ENCODE measurements around the gene CMAS.
A peak's percentile ranks its signal among the peaks of the same experiment; 100 is the strongest.
"Not testable (repeated sequence)": the region's sequence is repeated elsewhere in the genome, so short reads cannot be mapped to it uniquely, and the experiment has no call there.

Gene CMAS

DNA sequence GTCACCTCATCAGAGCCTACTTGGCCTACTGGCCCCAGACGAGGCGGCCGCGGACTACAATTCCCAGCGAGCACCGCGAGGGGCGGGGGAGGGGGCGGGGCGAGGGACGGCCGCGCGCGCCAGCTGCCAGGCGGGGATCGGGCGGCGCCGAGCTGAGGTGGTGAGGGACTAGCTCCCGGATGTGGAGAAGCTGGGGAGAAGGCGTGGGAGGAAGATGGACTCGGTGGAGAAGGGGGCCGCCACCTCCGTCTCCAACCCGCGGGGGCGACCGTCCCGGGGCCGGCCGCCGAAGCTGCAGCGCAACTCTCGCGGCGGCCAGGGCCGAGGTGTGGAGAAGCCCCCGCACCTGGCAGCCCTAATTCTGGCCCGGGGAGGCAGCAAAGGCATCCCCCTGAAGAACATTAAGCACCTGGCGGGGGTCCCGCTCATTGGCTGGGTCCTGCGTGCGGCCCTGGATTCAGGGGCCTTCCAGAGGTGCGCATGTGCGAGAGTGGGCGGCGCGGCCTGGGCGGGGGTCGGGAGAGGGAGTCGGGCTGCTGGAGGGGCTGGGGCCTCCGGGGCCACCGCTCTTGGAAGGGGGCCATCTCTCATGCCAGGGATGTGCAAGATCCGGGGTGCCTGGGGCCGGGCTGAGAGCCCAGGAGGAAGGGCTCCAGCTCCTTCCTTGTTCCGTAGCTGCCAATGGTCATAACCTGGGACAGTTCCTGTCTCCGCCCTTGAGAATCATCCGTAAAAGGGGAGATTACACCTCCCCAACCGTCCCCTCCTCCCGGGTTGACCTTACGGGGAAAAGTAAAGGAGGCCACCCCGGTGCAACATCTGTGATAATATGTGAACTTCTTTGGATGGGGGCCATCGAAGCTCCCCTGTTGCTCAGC, at the start of gene CMAS:
Gene CMAS, plus strand, starts transcription at position 129 of the 878 bp plus-strand sequence. Its CDS starts 86 bp downstream, at position 215.
- Histone ChIP-seq H3K27me3 (ENCODE audit: insufficient read depth, insufficient read length) (no peaks in the 10 kb centered on the region), H3K36me3 (ENCODE audit: insufficient read depth, insufficient read length, low read length) (peaks cover 22% of the 10 kb centered on the region), H3K9ac (ENCODE audit: insufficient read length, low read depth) (peak within 1 kb of the TSS; percentile 92), H3K9me3 (ENCODE audit: insufficient read depth, low read length) (no peaks in the 10 kb centered on the region), H3K4me3 (ENCODE audit: insufficient read length, low read depth) (peak within 1 kb of the TSS; percentile 83), H3K4me1 (ENCODE audit: insufficient read depth, insufficient read length) (no peaks in the 10 kb centered on the region)
- TF ChIP-seq SUZ12 (IDR thresholded peaks at IDR 0.05; ENCODE audit: extremely low read depth, insufficient read depth, insufficient read length) (no peak), YY1 (IDR thresholded peaks at IDR 0.05; ENCODE audit: insufficient read depth, insufficient read length) (no peak), ZNF274 (IDR thresholded peaks at IDR 0.05; ENCODE audit: low read depth, low read length) (no peak)
- peak; percentile 89 for DNase-seq (ENCODE audit: low read depth, low spot score)

DNA sequence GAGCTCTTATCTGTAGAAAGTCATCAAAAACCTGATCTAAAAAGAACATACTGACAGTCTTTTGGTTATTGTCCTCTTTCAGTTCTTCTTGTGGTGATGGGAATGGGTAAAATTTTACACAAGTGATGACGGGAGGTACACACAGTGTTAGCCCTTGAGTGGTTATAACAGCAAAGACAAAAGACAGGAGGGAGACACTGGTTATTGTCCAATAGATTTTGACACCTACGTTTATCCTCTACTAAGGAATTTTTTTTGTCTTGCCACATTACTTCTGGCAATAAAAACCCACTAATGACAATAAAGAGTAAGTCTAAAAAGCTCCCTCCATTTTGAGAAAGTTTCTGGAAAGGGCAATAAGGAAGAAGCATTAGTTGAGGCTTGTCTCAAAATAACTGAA, 47.7 kb upstream of the CMAS start:
- TF ChIP-seq SUZ12 (IDR thresholded peaks at IDR 0.05; ENCODE audit: extremely low read depth, insufficient read depth, insufficient read length) (no peak), ZNF274 (IDR thresholded peaks at IDR 0.05; ENCODE audit: low read depth, low read length) (no peak), YY1 (IDR thresholded peaks at IDR 0.05; ENCODE audit: insufficient read depth, insufficient read length) (no peak)
- H3K4me1 ChIP-seq (ENCODE audit: insufficient read depth, insufficient read length): no peaks in the 10 kb centered on the region
- no peaks in the 10 kb centered on the region for H3K36me3 ChIP-seq (ENCODE audit: insufficient read depth, insufficient read length, low read length)

DNA sequence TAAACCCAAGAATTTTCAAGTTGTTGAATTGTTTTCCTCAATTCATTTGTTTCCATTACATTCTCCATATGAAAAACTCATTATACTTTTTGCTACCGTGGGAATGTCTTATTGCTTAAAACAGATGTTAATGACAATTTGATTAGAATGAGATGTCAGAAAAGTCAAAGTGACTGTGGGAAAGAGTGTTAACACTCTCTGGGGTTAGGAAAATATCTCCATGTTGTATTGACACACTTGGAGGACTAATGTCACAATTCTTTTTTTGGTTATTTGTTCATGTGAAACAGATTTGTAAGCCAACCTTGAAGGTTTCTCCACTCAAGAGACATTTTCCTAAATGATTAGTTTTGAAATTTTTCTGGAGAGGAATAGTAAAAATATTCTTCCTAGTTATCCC, 47.2 kb upstream of the CMAS start:
- no peaks in the 10 kb centered on the region for H3K36me3 ChIP-seq (ENCODE audit: insufficient read depth, insufficient read length, low read length)
- no peak for TF ChIP-seq ZNF274 (IDR thresholded peaks at IDR 0.05; ENCODE audit: low read depth, low read length)
- no peak for TF ChIP-seq YY1 (IDR thresholded peaks at IDR 0.05; ENCODE audit: insufficient read depth, insufficient read length)
- TF ChIP-seq SUZ12 (IDR thresholded peaks at IDR 0.05; ENCODE audit: extremely low read depth, insufficient read depth, insufficient read length): no peak
- no peak for DNase-seq (ENCODE audit: low read depth, low spot score)
- no peaks in the 10 kb centered on the region for H3K9me3 ChIP-seq (ENCODE audit: insufficient read depth, low read length)
- no peak overlapping the region for H3K9ac ChIP-seq (ENCODE audit: insufficient read length, low read depth)
- no peaks in the 10 kb centered on the region for H3K27me3 ChIP-seq (ENCODE audit: insufficient read depth, insufficient read length)
- no peak overlapping the region for H3K4me3 ChIP-seq (ENCODE audit: insufficient read length, low read depth)
- no peaks in the 10 kb centered on the region for H3K4me1 ChIP-seq (ENCODE audit: insufficient read depth, insufficient read length)

More for the DNA sequence above, 47.7 kb upstream of the CMAS start:
- Histone ChIP-seq H3K27me3 (ENCODE audit: insufficient read depth, insufficient read length) (no peaks in the 10 kb centered on the region), H3K9me3 (ENCODE audit: insufficient read depth, low read length) (no peaks in the 10 kb centered on the region), H3K4me3 (ENCODE audit: insufficient read length, low read depth) (no peak overlapping the region), H3K9ac (ENCODE audit: insufficient read length, low read depth) (no peak overlapping the region)
- no peak for DNase-seq (ENCODE audit: low read depth, low spot score)

DNA sequence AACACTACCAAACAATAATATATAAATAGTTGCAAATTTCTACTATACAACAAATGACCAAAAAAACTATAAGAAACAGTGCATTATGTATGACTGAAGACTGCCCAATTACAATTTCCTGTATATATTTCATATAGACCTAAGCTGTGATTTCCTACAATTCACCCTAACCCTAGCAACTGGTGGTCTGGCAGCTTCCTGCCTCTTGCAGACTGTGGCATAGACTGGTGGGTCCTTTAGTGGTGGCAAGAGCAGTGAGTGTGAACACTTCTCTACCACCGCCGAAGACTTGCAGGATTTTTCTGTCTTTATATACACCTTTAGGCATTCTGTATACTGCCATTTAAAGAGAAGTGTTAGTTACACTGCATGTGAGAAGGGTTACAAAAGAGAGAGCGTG, 43.6 kb upstream of the CMAS start:
- Histone ChIP-seq H3K4me3 (ENCODE audit: insufficient read length, low read depth) (no peak overlapping the region), H3K9me3 (ENCODE audit: insufficient read depth, low read length) (no peaks in the 10 kb centered on the region), H3K27me3 (ENCODE audit: insufficient read depth, insufficient read length) (no peaks in the 10 kb centered on the region), H3K4me1 (ENCODE audit: insufficient read depth, insufficient read length) (no peaks in the 10 kb centered on the region), H3K9ac (ENCODE audit: insufficient read length, low read depth) (no peak overlapping the region), H3K36me3 (ENCODE audit: insufficient read depth, insufficient read length, low read length) (no peaks in the 10 kb centered on the region)
- TF ChIP-seq SUZ12 (IDR thresholded peaks at IDR 0.05; ENCODE audit: extremely low read depth, insufficient read depth, insufficient read length): no peak
- TF ChIP-seq YY1 (IDR thresholded peaks at IDR 0.05; ENCODE audit: insufficient read depth, insufficient read length): no peak
- TF ChIP-seq ZNF274 (IDR thresholded peaks at IDR 0.05; ENCODE audit: low read depth, low read length): no peak
- no peak for DNase-seq (ENCODE audit: low read depth, low spot score)

DNA sequence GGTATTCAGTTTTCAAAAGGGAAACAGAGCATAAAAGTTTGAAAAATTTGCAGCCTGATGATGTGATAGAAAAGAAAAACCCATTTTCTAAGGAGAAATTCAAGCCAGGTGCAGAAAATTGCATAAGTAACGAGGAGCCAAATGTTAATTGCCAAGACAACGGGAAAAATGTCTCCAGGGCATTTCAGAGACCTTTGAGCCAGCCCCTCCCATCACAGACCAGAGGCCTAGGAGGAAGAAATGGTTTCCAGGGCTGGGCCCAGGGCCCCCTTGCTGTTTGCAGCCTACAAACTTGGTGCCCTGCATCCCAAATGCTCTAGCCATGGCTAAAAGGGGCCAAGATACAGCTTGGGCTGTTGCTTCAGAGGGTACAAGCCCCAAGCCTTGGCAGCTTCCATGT, 38.2 kb upstream of the CMAS start:
- H3K4me3 ChIP-seq (ENCODE audit: insufficient read length, low read depth); H3K27me3 ChIP-seq (ENCODE audit: insufficient read depth, insufficient read length); H3K4me1 ChIP-seq (ENCODE audit: insufficient read depth, insufficient read length); H3K36me3 ChIP-seq (ENCODE audit: insufficient read depth, insufficient read length, low read length); H3K9ac ChIP-seq (ENCODE audit: insufficient read length, low read depth); DNase-seq (ENCODE audit: low read depth, low spot score): not testable (repeated sequence)
- peaks cover 29% of the 10 kb centered on the region for H3K9me3 ChIP-seq (ENCODE audit: insufficient read depth, low read length)

DNA sequence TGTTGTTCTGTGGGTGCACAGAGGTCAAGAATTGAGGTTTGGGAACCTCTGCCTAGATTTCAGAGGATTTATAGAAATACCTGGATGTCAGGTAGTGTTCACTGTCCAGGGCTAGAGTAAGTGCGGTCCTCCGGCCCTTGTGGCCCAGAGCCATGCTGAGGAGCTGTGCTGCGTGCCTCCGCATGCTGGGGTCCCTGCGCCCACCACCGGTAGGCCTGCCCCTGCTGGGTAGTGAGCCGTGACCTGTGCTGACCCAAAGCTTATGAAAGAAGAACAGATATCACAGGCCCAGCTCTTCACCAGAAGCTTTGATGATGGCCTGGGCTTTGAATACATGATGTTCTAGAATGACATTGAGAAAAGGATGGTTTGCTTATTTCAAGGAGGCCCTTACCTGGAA, 37.8 kb upstream of the CMAS start:
- no peak overlapping the region for H3K4me3 ChIP-seq (ENCODE audit: insufficient read length, low read depth)
- TF ChIP-seq SUZ12 (IDR thresholded peaks at IDR 0.05; ENCODE audit: extremely low read depth, insufficient read depth, insufficient read length): no peak
- no peak for TF ChIP-seq ZNF274 (IDR thresholded peaks at IDR 0.05; ENCODE audit: low read depth, low read length)
- no peak for TF ChIP-seq YY1 (IDR thresholded peaks at IDR 0.05; ENCODE audit: insufficient read depth, insufficient read length)
- H3K27me3 ChIP-seq (ENCODE audit: insufficient read depth, insufficient read length): no peaks in the 10 kb centered on the region
- H3K4me1 ChIP-seq (ENCODE audit: insufficient read depth, insufficient read length): no peaks in the 10 kb centered on the region
- no peak overlapping the region for H3K9ac ChIP-seq (ENCODE audit: insufficient read length, low read depth)
- peaks cover 29% of the 10 kb centered on the region for H3K9me3 ChIP-seq (ENCODE audit: insufficient read depth, low read length)
- DNase-seq (ENCODE audit: low read depth, low spot score): no peak
- no peaks in the 10 kb centered on the region for H3K36me3 ChIP-seq (ENCODE audit: insufficient read depth, insufficient read length, low read length)

DNA sequence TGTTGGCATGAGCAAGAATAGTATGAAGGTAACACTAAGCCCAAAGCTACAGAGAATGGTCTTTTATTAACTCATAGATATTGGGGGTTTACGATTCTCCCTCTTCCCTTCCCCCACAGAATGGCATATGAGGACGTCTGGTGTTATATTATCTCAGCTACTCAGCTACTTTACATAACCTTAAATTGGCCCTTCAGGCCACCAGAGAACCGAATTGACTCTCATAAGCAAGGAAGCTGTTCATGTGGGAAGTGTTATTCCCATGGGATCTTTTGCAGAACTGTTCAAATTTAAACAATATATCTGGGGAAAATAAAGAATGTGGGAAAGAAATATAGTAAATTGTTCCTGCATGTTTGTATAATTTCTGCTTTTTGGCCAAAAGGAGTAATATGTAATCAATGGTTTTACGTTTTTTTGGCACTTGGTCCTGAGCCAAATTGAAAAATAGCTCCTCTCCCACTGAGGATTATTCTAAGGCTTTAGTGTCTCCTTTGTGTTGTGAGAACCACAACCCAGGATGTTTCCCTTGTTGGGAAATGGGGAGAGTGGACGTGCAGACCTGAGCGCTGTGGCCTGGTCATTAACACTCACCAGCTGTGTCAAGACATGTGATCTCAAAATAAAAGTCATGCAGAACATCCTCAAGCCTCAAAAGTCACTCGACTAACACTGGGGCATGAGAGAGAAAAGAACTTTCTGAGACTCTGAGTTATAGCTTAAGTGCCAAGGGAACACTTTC, 31.8 kb upstream of the CMAS start:
- Histone ChIP-seq H3K4me3 (ENCODE audit: insufficient read length, low read depth) (no peak overlapping the region), H3K9ac (ENCODE audit: insufficient read length, low read depth) (no peak overlapping the region), H3K36me3 (ENCODE audit: insufficient read depth, insufficient read length, low read length) (no peaks in the 10 kb centered on the region), H3K9me3 (ENCODE audit: insufficient read depth, low read length) (peaks cover 17% of the 10 kb centered on the region), H3K4me1 (ENCODE audit: insufficient read depth, insufficient read length) (no peaks in the 10 kb centered on the region), H3K27me3 (ENCODE audit: insufficient read depth, insufficient read length) (no peaks in the 10 kb centered on the region)
- DNase-seq (ENCODE audit: low read depth, low spot score): no peak
- no peak for TF ChIP-seq YY1 (IDR thresholded peaks at IDR 0.05; ENCODE audit: insufficient read depth, insufficient read length)
- TF ChIP-seq ZNF274 (IDR thresholded peaks at IDR 0.05; ENCODE audit: low read depth, low read length): no peak
- TF ChIP-seq SUZ12 (IDR thresholded peaks at IDR 0.05; ENCODE audit: extremely low read depth, insufficient read depth, insufficient read length): no peak
